ENCODE measurements around the gene COL12A1. TPM values are rescaled to one million over a fixed set of nuclear protein-coding genes. Genes with fewer than 3 reads are reported as not detected.

The COL12A1 gene
- total RNA-seq, 6 experiments from 2014 or later = 205 to 304 (median 227) TPM

DNA sequence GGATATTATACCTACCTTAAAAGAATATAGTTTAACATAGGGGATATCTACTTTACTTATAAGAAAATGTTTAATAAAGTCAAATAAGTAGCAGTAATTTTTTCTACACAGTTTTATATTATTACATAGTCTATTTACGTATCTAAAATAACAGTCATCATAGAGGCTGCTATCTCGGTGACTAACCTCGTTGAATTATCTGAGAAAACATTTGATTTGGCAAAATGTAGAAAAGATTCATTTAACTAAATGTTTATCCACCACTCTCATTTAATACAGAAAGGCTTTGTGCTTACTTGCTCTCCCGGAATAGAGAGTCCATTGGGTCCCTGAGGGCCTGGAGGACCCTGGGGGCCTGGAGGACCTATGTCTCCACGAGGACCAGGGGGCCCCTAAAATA is 103.6 kb downstream of the COL12A1 start:
- Mint-ChIP-seq H3K27ac (peak overlapping the region; percentile 82), H3K9me3 (no peaks in the 10 kb centered on the region), H3K4me3 (0 out of 2 replicates have a peak overlapping the region, but pooled peaks have one; percentile 41), H3K36me3 (ENCODE audit: low read depth) (peaks cover 59% of the 10 kb centered on the region), H3K4me1 (ENCODE audit: low read depth) (peaks cover 72% of the 10 kb centered on the region), H3K27me3 (ENCODE audit: insufficient read depth) (peaks cover 4% of the 10 kb centered on the region)
- DNase-seq = no peak
- TF ChIP-seq, protein P1, sequence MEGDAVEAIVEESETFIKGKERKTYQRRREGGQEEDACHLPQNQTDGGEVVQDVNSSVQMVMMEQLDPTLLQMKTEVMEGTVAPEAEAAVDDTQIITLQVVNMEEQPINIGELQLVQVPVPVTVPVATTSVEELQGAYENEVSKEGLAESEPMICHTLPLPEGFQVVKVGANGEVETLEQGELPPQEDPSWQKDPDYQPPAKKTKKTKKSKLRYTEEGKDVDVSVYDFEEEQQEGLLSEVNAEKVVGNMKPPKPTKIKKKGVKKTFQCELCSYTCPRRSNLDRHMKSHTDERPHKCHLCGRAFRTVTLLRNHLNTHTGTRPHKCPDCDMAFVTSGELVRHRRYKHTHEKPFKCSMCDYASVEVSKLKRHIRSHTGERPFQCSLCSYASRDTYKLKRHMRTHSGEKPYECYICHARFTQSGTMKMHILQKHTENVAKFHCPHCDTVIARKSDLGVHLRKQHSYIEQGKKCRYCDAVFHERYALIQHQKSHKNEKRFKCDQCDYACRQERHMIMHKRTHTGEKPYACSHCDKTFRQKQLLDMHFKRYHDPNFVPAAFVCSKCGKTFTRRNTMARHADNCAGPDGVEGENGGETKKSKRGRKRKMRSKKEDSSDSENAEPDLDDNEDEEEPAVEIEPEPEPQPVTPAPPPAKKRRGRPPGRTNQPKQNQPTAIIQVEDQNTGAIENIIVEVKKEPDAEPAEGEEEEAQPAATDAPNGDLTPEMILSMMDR (IDR thresholded peaks at IDR 0.05) = no peak

DNA sequence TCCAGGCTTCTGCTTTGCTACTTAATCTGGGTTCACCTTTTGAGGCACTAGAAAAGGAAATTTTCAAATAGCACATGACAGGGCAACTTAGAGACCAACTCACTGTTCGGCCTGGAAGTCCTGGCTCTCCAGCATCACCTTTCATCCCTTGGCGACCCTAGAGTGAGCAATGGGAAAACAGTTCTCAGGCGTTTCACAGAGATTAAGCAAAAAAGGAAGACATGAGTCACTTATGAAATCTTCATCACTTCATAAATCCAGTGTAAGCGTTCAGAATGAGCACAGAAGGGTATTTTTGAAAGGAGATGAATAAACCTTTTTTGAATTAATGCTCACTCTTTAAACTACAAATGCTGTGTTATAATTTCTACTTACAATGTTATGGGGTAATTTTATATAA is 104.0 kb downstream of the COL12A1 start:
- peak overlapping the region; percentile 41; the same call in 1 of the 2 replicates for H3K4me3 Mint-ChIP-seq
- TF ChIP-seq, protein P1 (IDR thresholded peaks at IDR 0.05) = no peak
- peaks cover 62% of the 10 kb centered on the region for H3K36me3 Mint-ChIP-seq (ENCODE audit: low read depth)
- no peaks in the 10 kb centered on the region for H3K9me3 Mint-ChIP-seq
- peaks cover 4% of the 10 kb centered on the region for H3K27me3 Mint-ChIP-seq (ENCODE audit: insufficient read depth)
- peak overlapping the region; percentile 77 for H3K27ac Mint-ChIP-seq
- H3K4me1 Mint-ChIP-seq (ENCODE audit: low read depth) = peaks cover 72% of the 10 kb centered on the region
- peak; percentile 45 for DNase-seq

GRCh38 chr6:75098709-75099108 is 107.1 kb downstream of the COL12A1 start:
- peak; percentile 96 for DNase-seq
- peak overlapping the region; percentile 80 for H3K27ac Mint-ChIP-seq
- no peaks in the 10 kb centered on the region for H3K9me3 Mint-ChIP-seq
- H3K4me3 Mint-ChIP-seq = peak overlapping the region; percentile 59
- H3K4me1 Mint-ChIP-seq (ENCODE audit: low read depth) = peaks cover 71% of the 10 kb centered on the region
- TF ChIP-seq, protein P1 (IDR thresholded peaks at IDR 0.05) = no peak
- H3K36me3 Mint-ChIP-seq (ENCODE audit: low read depth) = peaks cover 49% of the 10 kb centered on the region
- H3K27me3 Mint-ChIP-seq (ENCODE audit: insufficient read depth) = peaks cover 2% of the 10 kb centered on the region

GRCh38 chr6:75096966-75097365 is 108.9 kb downstream of the COL12A1 start:
- Mint-ChIP-seq H3K27ac (no peak overlapping the region), H3K4me3 (no peak overlapping the region; the same call in 1 of the 2 replicates), H3K9me3 (no peaks in the 10 kb centered on the region), H3K27me3 (ENCODE audit: insufficient read depth) (peaks cover 2% of the 10 kb centered on the region), H3K36me3 (ENCODE audit: low read depth) (peaks cover 43% of the 10 kb centered on the region), H3K4me1 (ENCODE audit: low read depth) (peaks cover 54% of the 10 kb centered on the region)
- TF ChIP-seq, protein P1 (IDR thresholded peaks at IDR 0.05) = no peak
- DNase-seq = no peak

GRCh38 chr6:75094614-75095200 is 111.1 kb downstream of the COL12A1 start:
- Mint-ChIP-seq H3K4me1 (ENCODE audit: low read depth) (peaks cover 33% of the 10 kb centered on the region), H3K9me3 (no peaks in the 10 kb centered on the region), H3K36me3 (ENCODE audit: low read depth) (peaks cover 26% of the 10 kb centered on the region), H3K27me3 (ENCODE audit: insufficient read depth) (no peaks in the 10 kb centered on the region; the same call in none of the 2 replicates), H3K27ac (peak overlapping the region; percentile 80), H3K4me3 (peak overlapping the region; percentile 6; the same call in 1 of the 2 replicates)
- TF ChIP-seq, protein P1 (IDR thresholded peaks at IDR 0.05) = peak; percentile 50; the same call in 1 of the 2 replicates
- DNase-seq = peak; percentile 61

Measured in HFFc6 (cell line).